ENCODE measurements around the gene SLC17A8.

SLC17A8 gene

DNA sequence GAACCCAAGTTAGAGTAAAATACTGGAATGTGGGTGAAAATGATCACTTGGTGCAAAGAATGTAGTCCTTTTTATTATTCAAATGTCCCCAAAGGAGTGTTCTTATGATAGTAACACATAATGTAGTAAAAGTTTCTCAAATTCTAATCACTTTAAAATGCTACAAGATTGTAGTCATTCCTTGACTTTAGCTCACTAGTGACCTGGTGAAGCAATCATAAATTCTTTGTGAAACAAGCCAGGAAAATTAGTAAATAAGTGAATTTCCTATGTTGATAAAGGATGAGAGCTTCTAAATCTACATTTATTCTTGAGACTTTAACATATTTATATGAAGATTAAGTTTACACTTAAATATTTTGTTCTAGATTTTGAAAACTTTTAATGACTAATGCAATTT, 30.7 kb upstream of the SLC17A8 start:
- no peak for ATAC-seq
- TF ChIP-seq ZFP30 (CRISPR knock-in tag; IDR thresholded peaks at IDR 0.05), result no peak
- TF ChIP-seq, protein P1, sequence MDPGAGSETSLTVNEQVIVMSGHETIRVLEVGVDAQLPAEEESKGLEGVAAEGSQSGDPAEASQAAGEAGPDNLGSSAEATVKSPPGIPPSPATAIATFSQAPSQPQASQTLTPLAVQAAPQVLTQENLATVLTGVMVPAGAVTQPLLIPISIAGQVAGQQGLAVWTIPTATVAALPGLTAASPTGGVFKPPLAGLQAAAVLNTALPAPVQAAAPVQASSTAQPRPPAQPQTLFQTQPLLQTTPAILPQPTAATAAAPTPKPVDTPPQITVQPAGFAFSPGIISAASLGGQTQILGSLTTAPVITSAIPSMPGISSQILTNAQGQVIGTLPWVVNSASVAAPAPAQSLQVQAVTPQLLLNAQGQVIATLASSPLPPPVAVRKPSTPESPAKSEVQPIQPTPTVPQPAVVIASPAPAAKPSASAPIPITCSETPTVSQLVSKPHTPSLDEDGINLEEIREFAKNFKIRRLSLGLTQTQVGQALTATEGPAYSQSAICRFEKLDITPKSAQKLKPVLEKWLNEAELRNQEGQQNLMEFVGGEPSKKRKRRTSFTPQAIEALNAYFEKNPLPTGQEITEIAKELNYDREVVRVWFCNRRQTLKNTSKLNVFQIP (CRISPR knock-in tag; IDR thresholded peaks at IDR 0.05; ENCODE audit: borderline replicate concordance, low read depth), result no peak
- no peak for TF ChIP-seq SNAI2 (CRISPR knock-in tag; IDR thresholded peaks at IDR 0.05)
- TF ChIP-seq, protein P2, sequence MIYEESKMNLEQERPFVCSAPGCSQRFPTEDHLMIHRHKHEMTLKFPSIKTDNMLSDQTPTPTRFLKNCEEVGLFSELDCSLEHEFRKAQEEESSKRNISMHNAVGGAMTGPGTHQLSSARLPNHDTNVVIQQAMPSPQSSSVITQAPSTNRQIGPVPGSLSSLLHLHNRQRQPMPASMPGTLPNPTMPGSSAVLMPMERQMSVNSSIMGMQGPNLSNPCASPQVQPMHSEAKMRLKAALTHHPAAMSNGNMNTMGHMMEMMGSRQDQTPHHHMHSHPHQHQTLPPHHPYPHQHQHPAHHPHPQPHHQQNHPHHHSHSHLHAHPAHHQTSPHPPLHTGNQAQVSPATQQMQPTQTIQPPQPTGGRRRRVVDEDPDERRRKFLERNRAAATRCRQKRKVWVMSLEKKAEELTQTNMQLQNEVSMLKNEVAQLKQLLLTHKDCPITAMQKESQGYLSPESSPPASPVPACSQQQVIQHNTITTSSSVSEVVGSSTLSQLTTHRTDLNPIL (CRISPR knock-in tag; IDR thresholded peaks at IDR 0.05; ENCODE audit: low read depth), result no peak
- TF ChIP-seq PPARA (CRISPR knock-in tag; IDR thresholded peaks at IDR 0.05; ENCODE audit: borderline replicate concordance), result no peak
- TF ChIP-seq TOX (CRISPR knock-in tag; IDR thresholded peaks at IDR 0.05; ENCODE audit: borderline replicate concordance), result no peak
- no peak for TF ChIP-seq ESRRG (CRISPR knock-in tag; IDR thresholded peaks at IDR 0.05)
- TF ChIP-seq BACH2 (CRISPR knock-in tag; IDR thresholded peaks at IDR 0.05; ENCODE audit: borderline replicate concordance), result no peak
- TF ChIP-seq ZNF70 (CRISPR knock-in tag; IDR thresholded peaks at IDR 0.05), result no peak
- no peak for TF ChIP-seq ZNF565 (CRISPR knock-in tag; conservative IDR thresholded peaks at IDR 0.05; ENCODE audit: low read depth)
- no peak for TF ChIP-seq RARB (CRISPR knock-in tag; IDR thresholded peaks at IDR 0.05)
- TF ChIP-seq ARNTL (CRISPR knock-in tag; IDR thresholded peaks at IDR 0.05; ENCODE audit: borderline replicate concordance, low read depth), result no peak
- no peak for TF ChIP-seq CSDC2 (CRISPR knock-in tag; IDR thresholded peaks at IDR 0.05)
- TF ChIP-seq ZFP3 (CRISPR knock-in tag; IDR thresholded peaks at IDR 0.05), result no peak

DNA sequence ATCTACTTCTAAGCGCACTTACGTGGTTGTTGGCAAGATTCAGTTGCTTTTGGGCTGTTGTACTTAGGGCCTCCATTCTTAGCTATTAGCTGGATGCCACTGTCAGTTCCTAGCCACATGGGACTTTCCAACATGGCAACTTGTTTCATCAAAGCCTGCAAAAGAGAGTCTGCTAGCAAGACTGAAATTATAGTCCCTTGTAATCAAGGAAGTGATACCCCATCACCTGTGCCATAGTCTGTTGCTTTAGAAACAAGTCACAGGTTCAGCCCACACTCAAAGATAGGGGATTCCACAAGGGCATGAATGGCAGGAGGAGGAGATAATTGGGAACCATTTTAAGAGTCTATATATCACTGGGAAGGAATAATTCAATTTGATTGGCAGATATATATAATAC, 27.1 kb upstream of the SLC17A8 start:
- TF ChIP-seq, protein P2 (CRISPR knock-in tag; IDR thresholded peaks at IDR 0.05; ENCODE audit: low read depth), result no peak
- TF ChIP-seq TOX (CRISPR knock-in tag; IDR thresholded peaks at IDR 0.05; ENCODE audit: borderline replicate concordance) (no peak), ZFP3 (CRISPR knock-in tag; IDR thresholded peaks at IDR 0.05) (no peak), PPARA (CRISPR knock-in tag; IDR thresholded peaks at IDR 0.05; ENCODE audit: borderline replicate concordance) (no peak), RARB (CRISPR knock-in tag; IDR thresholded peaks at IDR 0.05) (no peak), CSDC2 (CRISPR knock-in tag; IDR thresholded peaks at IDR 0.05) (no peak), OSR1 (CRISPR knock-in tag; IDR thresholded peaks at IDR 0.05) (no peak), ZC3H10 (CRISPR knock-in tag; IDR thresholded peaks at IDR 0.05) (no peak), ZNF70 (CRISPR knock-in tag; IDR thresholded peaks at IDR 0.05) (no peak), GLIS3 (CRISPR knock-in tag; IDR thresholded peaks at IDR 0.05) (no peak), ZFP30 (CRISPR knock-in tag; IDR thresholded peaks at IDR 0.05) (no peak), BACH2 (CRISPR knock-in tag; IDR thresholded peaks at IDR 0.05; ENCODE audit: borderline replicate concordance) (no peak), ZNF8 (CRISPR knock-in tag; IDR thresholded peaks at IDR 0.05) (no peak), ESRRG (CRISPR knock-in tag; IDR thresholded peaks at IDR 0.05) (no peak), ARNTL (CRISPR knock-in tag; IDR thresholded peaks at IDR 0.05; ENCODE audit: borderline replicate concordance, low read depth) (no peak), TCF4 (CRISPR knock-in tag; IDR thresholded peaks at IDR 0.05; ENCODE audit: borderline replicate concordance) (no peak)
- TF ChIP-seq, protein P3, sequence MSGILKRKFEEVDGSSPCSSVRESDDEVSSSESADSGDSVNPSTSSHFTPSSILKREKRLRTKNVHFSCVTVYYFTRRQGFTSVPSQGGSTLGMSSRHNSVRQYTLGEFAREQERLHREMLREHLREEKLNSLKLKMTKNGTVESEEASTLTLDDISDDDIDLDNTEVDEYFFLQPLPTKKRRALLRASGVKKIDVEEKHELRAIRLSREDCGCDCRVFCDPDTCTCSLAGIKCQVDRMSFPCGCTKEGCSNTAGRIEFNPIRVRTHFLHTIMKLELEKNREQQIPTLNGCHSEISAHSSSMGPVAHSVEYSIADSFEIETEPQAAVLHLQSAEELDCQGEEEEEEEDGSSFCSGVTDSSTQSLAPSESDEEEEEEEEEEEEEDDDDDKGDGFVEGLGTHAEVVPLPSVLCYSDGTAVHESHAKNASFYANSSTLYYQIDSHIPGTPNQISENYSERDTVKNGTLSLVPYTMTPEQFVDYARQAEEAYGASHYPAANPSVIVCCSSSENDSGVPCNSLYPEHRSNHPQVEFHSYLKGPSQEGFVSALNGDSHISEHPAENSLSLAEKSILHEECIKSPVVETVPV (CRISPR knock-in tag; IDR thresholded peaks at IDR 0.05), result no peak
- TF ChIP-seq, protein P1 (CRISPR knock-in tag; IDR thresholded peaks at IDR 0.05; ENCODE audit: borderline replicate concordance, low read depth), result no peak
- TF ChIP-seq, protein P4, sequence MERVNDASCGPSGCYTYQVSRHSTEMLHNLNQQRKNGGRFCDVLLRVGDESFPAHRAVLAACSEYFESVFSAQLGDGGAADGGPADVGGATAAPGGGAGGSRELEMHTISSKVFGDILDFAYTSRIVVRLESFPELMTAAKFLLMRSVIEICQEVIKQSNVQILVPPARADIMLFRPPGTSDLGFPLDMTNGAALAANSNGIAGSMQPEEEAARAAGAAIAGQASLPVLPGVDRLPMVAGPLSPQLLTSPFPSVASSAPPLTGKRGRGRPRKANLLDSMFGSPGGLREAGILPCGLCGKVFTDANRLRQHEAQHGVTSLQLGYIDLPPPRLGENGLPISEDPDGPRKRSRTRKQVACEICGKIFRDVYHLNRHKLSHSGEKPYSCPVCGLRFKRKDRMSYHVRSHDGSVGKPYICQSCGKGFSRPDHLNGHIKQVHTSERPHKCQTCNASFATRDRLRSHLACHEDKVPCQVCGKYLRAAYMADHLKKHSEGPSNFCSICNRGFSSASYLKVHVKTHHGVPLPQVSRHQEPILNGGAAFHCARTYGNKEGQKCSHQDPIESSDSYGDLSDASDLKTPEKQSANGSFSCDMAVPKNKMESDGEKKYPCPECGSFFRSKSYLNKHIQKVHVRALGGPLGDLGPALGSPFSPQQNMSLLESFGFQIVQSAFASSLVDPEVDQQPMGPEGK (CRISPR knock-in tag; IDR thresholded peaks at IDR 0.05; ENCODE audit: borderline replicate concordance), result no peak
- no peak for ATAC-seq

Data from SK-N-SH treated with all-trans-retinoic acid at 6 μM for 48 hours (cell line).